Kidney glomerular epithelial cell (primary cell): ENCODE results near the gene CELSR1.
"Not testable (repeated sequence)": the region's sequence is repeated elsewhere in the genome, so short reads cannot be mapped to it uniquely, and the experiment has no call there.

Experiments
- DNase-seq: peaks from one replicate; lab custom pipeline; 2025; lab: John Stamatoyannopoulos, UW

CELSR1 gene

GRCh38 chr22:46534177-46534776 lies 3.1 kb downstream of the CELSR1 start:
- DNase-seq = no peak

DNA sequence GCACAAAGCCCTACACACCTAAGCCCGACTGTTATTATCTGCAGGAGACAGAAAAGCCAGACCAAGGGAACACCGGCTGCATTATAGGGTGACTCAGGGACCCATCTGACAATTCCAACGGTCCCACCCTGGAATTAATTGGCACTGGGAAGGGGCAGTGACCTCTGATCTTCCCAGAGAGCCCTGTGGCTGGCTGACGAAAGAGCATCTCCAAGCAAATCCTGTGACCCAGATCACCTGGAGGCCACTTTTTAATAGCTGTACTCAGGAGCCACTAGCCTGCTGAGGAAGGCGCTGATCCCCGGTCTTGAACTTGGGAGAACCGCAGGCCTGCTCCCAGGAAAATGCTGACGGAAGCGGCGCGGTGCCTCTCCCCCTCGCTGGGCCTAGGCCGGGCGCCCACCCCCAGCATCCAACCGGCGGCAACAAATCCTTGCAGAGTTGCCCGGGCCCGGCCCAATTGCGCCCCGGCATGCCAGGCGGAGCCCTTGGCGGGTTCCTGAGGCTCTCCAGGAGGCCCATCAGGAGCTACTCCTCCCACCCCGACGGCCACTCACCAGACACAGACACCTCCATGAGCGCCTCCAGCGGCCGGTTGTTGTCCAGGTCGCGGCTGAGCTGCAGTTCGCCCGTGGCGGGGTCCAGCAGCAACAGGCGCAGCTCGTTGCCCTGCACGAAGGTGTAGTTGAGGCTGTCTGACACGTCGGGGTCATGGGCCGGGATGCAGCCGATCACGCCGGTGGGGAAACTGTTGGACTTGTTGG lies 4.2 kb downstream of the CELSR1 start:
- no peak for DNase-seq

- no peak for DNase-seq
Observed at GRCh38 chr22:46532416-46532815, 5.0 kb downstream of the CELSR1 start.

DNA sequence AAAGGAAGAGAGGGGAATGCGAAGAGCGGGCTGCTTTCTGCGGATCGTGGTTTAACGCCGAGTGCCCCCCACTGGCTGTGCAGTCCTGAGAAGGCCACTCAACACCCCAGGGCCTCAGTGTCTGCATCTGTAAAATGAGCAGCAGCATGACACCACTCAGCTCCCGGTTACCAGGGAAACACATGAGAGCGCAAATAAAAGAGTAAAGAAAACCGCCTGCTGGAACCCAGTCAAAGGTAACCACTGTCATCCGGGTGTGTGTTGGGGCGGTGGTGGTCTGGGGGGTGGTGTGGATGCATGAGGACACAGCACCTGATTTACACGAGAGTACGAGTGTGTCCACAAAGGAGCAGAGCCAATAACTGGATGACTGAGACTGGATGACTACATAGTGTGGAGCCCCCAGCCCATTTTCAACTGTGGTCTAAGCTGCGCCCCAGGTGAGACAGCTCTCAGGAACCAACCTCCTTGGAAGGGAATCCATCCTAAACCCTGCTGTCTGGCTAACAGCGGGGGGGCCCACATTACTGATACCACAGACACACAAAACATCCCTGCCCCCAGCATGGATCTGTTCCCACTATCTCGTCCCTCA lies 5.7 kb downstream of the CELSR1 start:
- no peak for DNase-seq

DNA sequence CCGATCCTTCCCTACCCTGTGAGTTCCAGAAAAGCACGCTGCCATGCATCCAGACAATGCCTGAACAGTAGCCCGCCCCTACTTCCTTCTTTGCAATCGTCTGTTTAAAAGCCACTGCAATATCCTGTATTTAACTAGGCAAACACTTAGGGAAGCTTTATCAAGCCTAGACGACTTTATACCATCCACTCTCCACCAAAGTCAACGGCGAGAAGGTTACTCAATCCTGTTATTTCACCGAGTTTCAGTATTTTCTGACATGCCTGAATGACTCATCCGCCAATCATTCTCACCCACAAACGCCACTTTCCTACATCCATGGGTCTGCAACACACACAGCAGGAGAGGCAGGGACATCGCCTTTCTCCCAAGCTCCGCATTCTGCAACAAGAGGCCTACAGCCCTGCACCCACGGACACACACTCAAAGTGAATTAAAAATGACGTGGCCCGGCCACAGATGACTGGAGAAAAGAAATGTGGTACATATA lies 9.3 kb downstream of the CELSR1 start:
- peak; percentile 19 for DNase-seq

DNA sequence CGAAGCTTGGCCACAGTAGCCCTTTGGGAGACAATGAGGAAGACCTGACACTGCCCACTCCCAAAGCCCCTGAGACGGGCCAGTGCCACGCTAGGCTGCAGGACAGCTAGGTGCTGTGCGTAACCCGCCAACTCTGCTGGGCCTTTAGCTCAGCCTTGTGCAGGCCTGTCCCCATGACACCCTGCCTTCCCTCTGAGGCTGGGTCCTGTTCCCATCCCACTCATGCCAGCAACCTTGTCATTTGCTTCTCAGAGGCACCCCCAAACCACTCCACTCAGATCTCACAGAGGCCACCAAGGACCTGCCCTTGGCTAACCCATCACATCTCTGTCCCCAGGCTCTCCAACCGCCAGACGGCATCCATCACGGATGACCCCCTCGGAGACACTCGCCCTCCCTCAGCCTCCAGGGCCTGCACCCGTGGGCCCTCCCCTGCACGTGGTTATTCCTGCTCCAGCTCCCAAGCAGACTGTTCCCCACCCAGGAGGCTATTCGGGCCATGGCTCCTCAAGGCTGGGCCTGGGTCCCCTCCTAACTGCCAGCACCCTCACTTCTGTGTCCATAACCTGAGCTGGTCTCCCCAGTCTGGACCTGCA lies 11.1 kb downstream of the CELSR1 start:
- no peak for DNase-seq

DNA sequence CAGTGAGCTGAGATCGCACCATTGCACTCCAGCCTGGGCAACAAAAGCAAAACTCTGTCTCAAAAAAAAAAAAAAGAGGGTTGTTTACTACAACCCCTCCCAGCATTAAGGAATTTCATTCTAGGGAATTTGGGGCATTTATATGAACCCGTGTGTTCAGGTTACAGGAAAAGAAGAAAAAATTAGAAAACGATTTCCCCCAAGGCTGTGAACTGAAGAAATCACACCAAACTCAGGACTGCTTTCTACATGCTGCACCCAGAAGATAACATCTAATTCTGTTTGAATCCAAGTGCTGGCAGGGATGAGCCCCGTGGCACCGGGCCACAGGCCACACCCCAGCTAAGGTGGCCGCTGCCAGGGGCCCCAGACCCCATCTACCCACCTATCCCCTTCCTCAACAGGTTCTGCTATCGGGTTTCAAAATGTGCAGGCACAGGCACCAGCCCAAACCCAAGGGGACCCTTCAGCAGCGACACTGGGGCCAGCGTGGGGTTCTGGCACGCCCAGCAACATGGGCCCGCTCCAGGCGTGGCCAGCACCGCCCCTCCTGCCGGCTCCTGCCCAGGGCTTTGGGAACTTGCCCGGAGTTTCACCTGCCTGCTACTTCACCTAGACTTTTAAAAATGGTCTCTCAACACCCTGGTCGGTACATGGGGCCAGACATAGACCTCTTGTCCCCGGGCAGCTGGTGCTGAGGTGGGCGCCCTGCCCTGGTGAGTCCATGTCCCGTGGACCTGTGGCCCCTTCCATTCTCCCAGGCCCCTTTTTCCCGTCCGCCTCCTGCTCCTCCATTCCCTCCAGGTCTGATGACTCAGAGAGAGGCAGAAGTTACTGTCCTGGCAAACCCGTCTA lies 11.8 kb downstream of the CELSR1 start:
- no peak for DNase-seq

DNA sequence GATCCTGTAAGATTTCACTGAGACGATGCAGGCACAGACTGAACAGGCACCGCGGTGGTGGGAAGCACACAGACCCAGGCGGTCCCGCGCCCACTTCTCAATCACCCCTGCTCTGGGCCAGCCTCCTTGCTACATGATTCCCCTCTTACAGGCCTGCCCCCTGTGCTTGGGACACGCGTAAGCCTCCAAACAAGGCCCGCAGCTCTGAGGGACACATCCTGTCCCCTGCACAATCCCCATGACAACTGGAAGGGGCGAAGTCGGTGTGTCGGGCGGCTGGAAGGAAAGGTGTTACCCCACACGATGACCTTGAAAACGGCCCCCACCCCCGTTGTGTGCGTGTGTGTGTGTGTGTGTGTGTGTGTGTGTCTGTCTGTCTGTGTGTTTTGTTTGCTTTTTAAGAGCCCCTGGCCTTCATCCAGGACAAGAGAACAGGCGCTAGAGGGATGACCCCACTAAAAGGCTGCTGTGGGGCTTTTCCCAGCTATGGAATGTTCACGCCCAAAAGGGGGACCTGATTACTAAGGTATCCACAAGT lies 13.1 kb downstream of the CELSR1 start:
- DNase-seq = no peak

GRCh38 chr22:46522797-46523196 lies 14.6 kb downstream of the CELSR1 start:
- DNase-seq = no peak

DNA sequence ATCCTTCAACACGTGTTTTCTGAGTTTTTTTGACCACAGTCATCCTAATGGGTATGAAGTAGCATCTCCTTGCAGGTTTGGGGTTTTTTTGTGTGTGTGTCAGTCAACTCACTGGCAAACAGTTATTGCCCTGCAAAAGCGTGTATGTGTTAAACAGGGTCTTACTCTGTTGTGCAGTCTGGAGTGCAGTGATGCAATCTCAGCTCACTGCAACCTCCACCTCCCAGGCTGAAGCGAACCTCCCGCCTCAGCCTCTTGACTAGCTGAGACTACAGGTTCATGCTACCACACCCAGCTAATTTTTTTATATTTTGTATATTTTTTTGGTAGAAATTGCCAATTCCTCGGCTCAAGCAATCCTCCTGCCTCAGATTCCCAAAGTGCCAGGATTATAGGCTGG lies 15.4 kb downstream of the CELSR1 start:
- DNase-seq = no peak

DNA sequence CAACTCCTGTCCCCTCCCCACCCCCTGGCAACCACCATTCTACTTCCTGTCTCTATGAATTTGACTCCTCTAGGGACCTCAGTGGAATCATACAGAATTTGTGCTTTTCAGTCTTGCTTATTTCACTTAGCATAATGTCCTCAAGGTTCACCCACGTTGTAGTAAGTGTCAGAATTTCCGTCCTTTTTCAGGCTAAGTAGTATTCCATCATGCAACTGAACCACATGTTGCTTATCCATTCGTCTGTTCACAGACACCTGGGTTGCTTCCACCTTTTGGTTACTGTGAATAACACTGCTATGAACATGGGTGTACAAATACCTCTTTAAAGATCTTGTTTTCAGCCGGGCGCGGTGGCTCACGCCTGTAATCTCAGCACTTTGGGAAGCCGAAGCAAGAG lies 16.5 kb downstream of the CELSR1 start:
- DNase-seq = no peak

- no peak for DNase-seq
Observed at GRCh38 chr22:46519377-46519776, 18.0 kb downstream of the CELSR1 start.

GRCh38 chr22:46518542-46519325 lies 18.7 kb downstream of the CELSR1 start:
- DNase-seq = no peak

- no peak for DNase-seq
Observed at GRCh38 chr22:46518038-46518437, 19.4 kb downstream of the CELSR1 start.

GRCh38 chr22:46517255-46517761 lies 20.1 kb downstream of the CELSR1 start:
- DNase-seq = no peak

DNA sequence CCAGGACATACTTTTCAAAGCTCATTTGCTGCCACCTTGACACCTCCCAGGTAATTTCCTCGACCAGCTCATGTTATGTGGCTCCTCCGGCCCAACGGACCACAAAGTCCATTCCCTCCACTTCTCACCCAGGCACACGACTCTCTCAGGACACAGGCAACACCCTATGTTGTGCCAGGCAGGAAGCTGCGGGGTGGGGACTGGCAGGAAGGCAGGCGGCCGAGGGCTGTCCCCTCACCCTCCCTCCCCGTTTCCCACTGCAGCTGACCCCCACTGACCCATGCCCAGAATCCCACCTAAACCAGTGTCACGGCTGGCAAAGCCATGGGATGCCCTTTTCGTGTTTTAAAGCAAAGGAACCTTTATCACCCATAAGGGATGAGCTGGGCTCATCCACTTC lies 20.8 kb downstream of the CELSR1 start:
- DNase-seq = no peak

GRCh38 chr22:46516112-46516487 lies 21.3 kb downstream of the CELSR1 start:
- DNase-seq = not testable (repeated sequence)

- no peak for DNase-seq
Observed at GRCh38 chr22:46515208-46516111, 22.0 kb downstream of the CELSR1 start.

DNA sequence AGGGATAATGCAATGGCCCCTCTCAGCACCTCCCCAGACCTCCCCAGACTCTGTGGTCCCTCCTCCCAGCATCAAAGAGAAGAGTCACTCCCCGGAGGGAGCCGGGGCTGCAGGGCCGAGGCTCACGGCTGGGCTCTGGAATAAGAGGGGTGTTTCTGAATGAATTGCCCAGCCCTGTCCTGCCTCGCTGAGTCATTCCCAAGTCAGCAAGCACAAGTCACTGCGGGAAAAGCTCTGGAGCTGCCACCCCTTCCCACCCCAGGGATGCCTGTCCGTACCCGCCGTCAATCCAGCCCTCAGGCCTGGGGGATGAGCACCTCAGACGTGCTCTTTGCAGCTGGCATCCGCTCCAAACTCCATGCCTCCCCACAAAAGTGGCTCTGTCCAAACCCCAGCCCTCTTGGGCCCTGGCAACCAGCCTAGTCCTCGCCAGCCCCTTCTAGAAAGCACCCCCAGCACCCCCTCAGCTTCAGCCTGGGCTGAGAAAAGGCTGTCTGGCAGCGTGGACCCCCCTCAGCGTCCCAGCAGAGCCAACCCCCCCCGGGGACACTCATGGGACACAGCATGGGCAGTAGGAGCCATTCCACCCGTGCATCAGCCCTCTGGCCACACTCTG lies 22.7 kb downstream of the CELSR1 start:
- no peak for DNase-seq
